ENCODE data around the gene KMO.

DNA sequence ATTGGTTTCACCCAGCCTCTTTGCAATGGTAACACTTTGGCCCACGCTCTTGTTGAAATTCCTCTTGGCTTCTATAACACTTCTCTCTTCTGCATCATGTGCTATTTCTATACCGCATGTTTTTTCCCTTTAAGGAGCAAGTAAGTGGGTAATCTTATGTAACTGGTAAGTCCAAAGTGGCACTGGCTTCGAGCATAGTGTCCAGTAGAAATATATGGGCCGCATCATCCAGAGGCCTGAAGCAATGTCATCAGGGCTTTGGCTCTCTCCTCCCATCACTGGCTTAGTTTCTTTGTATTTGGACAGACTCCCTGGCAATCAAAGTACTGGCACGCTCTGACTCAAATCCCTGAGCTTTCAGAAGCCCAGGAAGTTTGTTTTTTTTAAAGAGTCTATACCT, 90.5 kb downstream of the KMO start:
- TF ChIP-seq ZNF34 (CRISPR knock-in tag; IDR thresholded peaks at IDR 0.05; ENCODE audit: borderline replicate concordance) (no peak), REPIN1 (CRISPR knock-in tag; IDR thresholded peaks at IDR 0.05; ENCODE audit: borderline replicate concordance, low read depth) (no peak)
- TF ChIP-seq, protein P1, sequence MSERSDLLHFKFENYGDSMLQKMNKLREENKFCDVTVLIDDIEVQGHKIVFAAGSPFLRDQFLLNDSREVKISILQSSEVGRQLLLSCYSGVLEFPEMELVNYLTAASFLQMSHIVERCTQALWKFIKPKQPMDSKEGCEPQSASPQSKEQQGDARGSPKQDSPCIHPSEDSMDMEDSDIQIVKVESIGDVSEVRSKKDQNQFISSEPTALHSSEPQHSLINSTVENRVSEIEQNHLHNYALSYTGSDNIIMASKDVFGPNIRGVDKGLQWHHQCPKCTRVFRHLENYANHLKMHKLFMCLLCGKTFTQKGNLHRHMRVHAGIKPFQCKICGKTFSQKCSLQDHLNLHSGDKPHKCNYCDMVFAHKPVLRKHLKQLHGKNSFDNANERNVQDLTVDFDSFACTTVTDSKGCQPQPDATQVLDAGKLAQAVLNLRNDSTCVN (CRISPR knock-in tag; IDR thresholded peaks at IDR 0.05; ENCODE audit: borderline replicate concordance), result no peak

All from HepG2 (cell line).